DOHH2 (cell line): ENCODE data around the gene DKK2.

Source experiments
- H3F3A ChIP-seq: fragments of 200-600 bp; sonication (generic), shearing (Covaris generic); 2 replicates; pipeline ENCODE4 v1.6.0; 2016; ENCODE audit warnings: antibody characterized with exemption, mild to moderate bottlenecking; ENCODE audit not compliant: control insufficient read depth, insufficient read depth
- H3K27ac ChIP-seq: fragments of 200-600 bp; sonication (generic); 2 replicates; pipeline ENCODE4 v1.5.1; 2014; ENCODE audit warnings: low read depth, mild to moderate bottlenecking, low read length, moderate library complexity
- H3K27me3 ChIP-seq: fragments of 200-600 bp; sonication (generic); 2 replicates; pipeline ENCODE4 v1.6.1; 2014; ENCODE audit warnings: mild to moderate bottlenecking, low read length, mixed read lengths; ENCODE audit not compliant: control insufficient read depth
- H3K36me3 ChIP-seq: fragments of 200-600 bp; sonication (generic); 2 replicates; pipeline ENCODE4 v1.6.1; 2014; ENCODE audit warnings: mild to moderate bottlenecking, low read length, moderate library complexity, mixed read lengths; ENCODE audit not compliant: control insufficient read depth
- H3K4me1 ChIP-seq: fragments of 200-600 bp; sonication (generic); 2 replicates; pipeline ENCODE4 v1.6.1; 2014; ENCODE audit warnings: mild to moderate bottlenecking, low read length, mixed read lengths; ENCODE audit not compliant: control insufficient read depth
- H3K4me2 ChIP-seq: fragments of 200-600 bp; sonication (generic); 2 replicates; pipeline ENCODE4 v1.6.0; 2014; ENCODE audit warnings: mild to moderate bottlenecking, low read length, moderate library complexity
- H3K4me3 ChIP-seq: fragments of 200-600 bp; sonication (generic); 2 replicates; pipeline ENCODE4 v1.5.1; 2014; ENCODE audit warnings: mild to moderate bottlenecking, low read length, mixed read lengths
- H3K79me2 ChIP-seq: fragments of 200-600 bp; sonication (generic); 2 replicates; pipeline ENCODE4 v1.6.1; 2014; ENCODE audit warnings: mild to moderate bottlenecking, low read length, mixed read lengths; ENCODE audit not compliant: control insufficient read depth
- H3K9me2 ChIP-seq: fragments of 200-600 bp; sonication (generic); replicated peaks from 2 replicates; pipeline ENCODE4 v1.6.1; 2014; ENCODE audit warnings: mild to moderate bottlenecking, low read length, mixed read lengths; ENCODE audit not compliant: control insufficient read depth
- H3K9me3 ChIP-seq: fragments of 200-600 bp; sonication (generic); 2 replicates; pipeline ENCODE4 v1.6.1; 2014; ENCODE audit warnings: antibody characterized with exemption, low read length, mixed read lengths; ENCODE audit not compliant: control insufficient read depth, insufficient read depth
- H4K20me1 ChIP-seq: fragments of 200-600 bp; sonication (generic); 2 replicates; pipeline ENCODE4 v1.6.0; 2014; ENCODE audit warnings: low read depth, mild to moderate bottlenecking, antibody characterized with exemption, low read length, moderate library complexity; ENCODE audit not compliant: control insufficient read depth, insufficient read depth
- EZH2phosphoT487 ChIP-seq: fragments of 200-600 bp; sonication (generic); IDR thresholded peaks from 2 replicates; pipeline ENCODE4 v1.6.1; 2017; ENCODE audit warnings: borderline replicate concordance, mild to moderate bottlenecking, antibody characterized with exemption, low read length, moderate library complexity, mixed read lengths
- TF ChIP-seq, protein P1 (sequence below): fragments of 200-600 bp; sonication (generic); IDR thresholded peaks from one replicate; pipeline ENCODE4 v1.5.1; 2014; ENCODE audit warnings: antibody characterized with exemption, mild to moderate bottlenecking, low read depth, low read length; ENCODE audit not compliant: poor library complexity, severe bottlenecking

DKK2 gene

DNA sequence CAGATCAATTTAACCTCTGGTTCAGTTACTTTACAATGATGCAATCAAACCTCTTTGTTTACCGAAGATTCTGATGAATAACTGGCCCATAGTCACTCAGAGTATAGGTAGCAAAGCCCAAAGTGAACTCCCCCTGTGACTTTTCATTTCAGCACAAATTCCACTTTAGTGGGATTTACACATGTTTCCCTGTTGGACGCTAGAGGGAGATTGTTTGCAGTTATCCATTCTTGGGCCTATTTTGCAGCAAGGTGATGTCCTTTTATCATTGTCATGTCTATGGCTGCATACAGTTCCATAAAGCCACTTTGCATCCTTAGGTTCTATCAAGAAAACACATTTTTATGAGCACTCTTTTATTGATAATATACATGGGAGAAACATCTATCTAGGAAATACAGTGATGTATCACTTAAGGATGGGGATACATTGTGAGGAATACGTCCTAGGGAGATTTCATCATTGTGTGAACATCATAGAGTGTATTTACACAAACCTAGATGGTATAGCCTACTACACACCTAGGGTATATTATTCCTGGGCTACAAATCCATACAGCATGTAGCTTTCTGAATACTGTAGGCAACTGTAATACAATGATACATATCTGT, 14.5 kb upstream of the DKK2 start:
- H3K9me2 ChIP-seq = no peaks in the 10 kb centered on the region
- H3K27ac ChIP-seq = no peak overlapping the region
- H3K4me2 ChIP-seq = no peak overlapping the region
- TF ChIP-seq, protein P1, sequence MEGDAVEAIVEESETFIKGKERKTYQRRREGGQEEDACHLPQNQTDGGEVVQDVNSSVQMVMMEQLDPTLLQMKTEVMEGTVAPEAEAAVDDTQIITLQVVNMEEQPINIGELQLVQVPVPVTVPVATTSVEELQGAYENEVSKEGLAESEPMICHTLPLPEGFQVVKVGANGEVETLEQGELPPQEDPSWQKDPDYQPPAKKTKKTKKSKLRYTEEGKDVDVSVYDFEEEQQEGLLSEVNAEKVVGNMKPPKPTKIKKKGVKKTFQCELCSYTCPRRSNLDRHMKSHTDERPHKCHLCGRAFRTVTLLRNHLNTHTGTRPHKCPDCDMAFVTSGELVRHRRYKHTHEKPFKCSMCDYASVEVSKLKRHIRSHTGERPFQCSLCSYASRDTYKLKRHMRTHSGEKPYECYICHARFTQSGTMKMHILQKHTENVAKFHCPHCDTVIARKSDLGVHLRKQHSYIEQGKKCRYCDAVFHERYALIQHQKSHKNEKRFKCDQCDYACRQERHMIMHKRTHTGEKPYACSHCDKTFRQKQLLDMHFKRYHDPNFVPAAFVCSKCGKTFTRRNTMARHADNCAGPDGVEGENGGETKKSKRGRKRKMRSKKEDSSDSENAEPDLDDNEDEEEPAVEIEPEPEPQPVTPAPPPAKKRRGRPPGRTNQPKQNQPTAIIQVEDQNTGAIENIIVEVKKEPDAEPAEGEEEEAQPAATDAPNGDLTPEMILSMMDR = peak; percentile 58
- no peak for TF ChIP-seq EZH2phosphoT487
- H4K20me1 ChIP-seq = no peaks in the 10 kb centered on the region
- H3K9me3 ChIP-seq = no peaks in the 10 kb centered on the region
- H3K36me3 ChIP-seq = no peaks in the 10 kb centered on the region
- no peaks in the 10 kb centered on the region for H3F3A ChIP-seq
- no peak overlapping the region for H3K4me3 ChIP-seq
- H3K27me3 ChIP-seq = no peaks in the 10 kb centered on the region
- H3K4me1 ChIP-seq = no peaks in the 10 kb centered on the region
- H3K79me2 ChIP-seq = no peaks in the 10 kb centered on the region

DNA sequence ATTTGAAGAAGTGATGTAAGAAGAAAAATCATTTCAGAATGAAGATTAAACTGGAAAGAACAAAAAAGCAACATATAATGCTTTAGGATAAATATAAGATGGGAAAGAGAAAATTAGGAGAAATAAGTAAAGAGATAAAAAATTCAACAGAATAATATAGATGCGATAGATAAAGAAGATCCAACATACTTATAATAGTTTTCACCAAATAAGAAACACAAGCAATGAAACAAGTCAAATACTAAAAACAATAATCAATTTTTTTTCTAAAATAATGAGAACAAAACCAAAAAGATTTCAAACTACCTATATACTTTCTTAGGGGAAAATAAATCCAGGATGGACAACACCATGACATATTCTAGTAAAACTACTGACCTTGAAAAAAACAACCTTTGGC, 10.1 kb upstream of the DKK2 start:
- TF ChIP-seq, protein P1 = no peak
- no peak for TF ChIP-seq EZH2phosphoT487
- no peak overlapping the region for H3K4me2 ChIP-seq
- H4K20me1 ChIP-seq = no peaks in the 10 kb centered on the region
- H3K4me1 ChIP-seq = no peaks in the 10 kb centered on the region
- no peaks in the 10 kb centered on the region for H3K9me2 ChIP-seq
- H3K79me2 ChIP-seq = no peaks in the 10 kb centered on the region
- H3K9me3 ChIP-seq = no peaks in the 10 kb centered on the region
- no peak overlapping the region for H3K27ac ChIP-seq
- H3K36me3 ChIP-seq = no peaks in the 10 kb centered on the region
- no peaks in the 10 kb centered on the region for H3F3A ChIP-seq
- H3K27me3 ChIP-seq = no peaks in the 10 kb centered on the region
- H3K4me3 ChIP-seq = no peak overlapping the region

DNA sequence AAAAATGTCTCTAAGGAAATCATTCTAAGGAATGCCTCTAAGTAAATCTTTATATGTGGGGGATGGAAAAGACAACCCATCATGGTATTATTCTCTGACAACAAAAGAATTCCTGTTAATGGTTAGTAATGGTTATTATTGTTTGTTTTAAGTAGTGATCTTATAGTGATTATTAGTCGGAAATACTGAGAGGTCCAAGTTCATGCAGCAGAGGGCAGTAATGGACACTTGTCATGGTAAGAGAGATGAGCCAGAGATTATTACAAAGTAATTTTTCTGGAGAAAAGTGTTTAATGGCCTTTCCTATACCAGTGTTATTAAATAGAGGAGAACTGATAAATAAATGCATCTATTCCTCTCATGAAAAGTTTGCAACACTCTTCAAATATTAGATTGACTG, 8.1 kb upstream of the DKK2 start:
- no peaks in the 10 kb centered on the region for H3K9me3 ChIP-seq

More for the DNA sequence above, 8.1 kb upstream of the DKK2 start:
- H3K79me2 ChIP-seq = no peaks in the 10 kb centered on the region
- no peak for TF ChIP-seq EZH2phosphoT487
- TF ChIP-seq, protein P1 = peak; percentile 43
- no peak overlapping the region for H3K4me3 ChIP-seq
- H3F3A ChIP-seq = no peaks in the 10 kb centered on the region
- H4K20me1 ChIP-seq = no peaks in the 10 kb centered on the region
- no peaks in the 10 kb centered on the region for H3K4me1 ChIP-seq
- H3K27me3 ChIP-seq = no peaks in the 10 kb centered on the region
- H3K9me2 ChIP-seq = no peaks in the 10 kb centered on the region
- no peaks in the 10 kb centered on the region for H3K36me3 ChIP-seq
- no peak overlapping the region for H3K4me2 ChIP-seq
- no peak overlapping the region for H3K27ac ChIP-seq
